Measurements from ENCODE around the gene SNAPC1. TPM values are rescaled to one million over a fixed set of nuclear protein-coding genes. Genes with fewer than 3 reads are reported as not detected.

Gene SNAPC1
- total and polyA plus RNA-seq, 2 donors (not counting 3 experiments of a cell fraction or from before 2014, with no cell fraction given): 12.7 to 14.3 TPM

DNA sequence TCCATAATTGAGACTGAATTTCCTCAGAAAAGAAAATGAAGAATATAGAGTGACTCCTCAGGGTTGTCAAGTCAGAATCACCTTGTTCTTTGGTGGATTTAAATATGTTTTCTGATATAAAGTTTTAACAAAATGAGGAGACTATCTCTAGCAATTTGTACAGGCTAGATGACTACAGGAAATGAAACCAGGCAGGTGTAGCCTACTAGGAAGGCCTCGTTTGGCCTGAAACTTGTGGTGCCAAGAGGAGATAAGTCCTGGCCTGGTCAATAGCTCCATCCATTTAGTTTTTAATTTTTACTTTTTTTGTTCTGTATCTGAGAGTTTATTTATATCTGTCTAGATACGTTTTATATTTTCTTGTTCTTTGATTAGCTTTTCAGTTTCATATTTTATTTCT lies 41.5 kb downstream of the SNAPC1 start:
- H3K9me1 ChIP-seq (replicated peaks; ENCODE audit: control insufficient read depth, extremely low read depth, insufficient read depth, low read length): no peaks in the 10 kb centered on the region
- CTCF ChIA-PET: interaction anchor here (1.2 to 1.7 kb wide), 3 partner anchors 11 to 34 kb away, joined by 3 to 5 read pairs (median 4); no protein-coding TSS in a partner anchor
- H3K79me2 ChIP-seq (ENCODE audit: control insufficient read depth, insufficient read depth, low read length): no peaks in the 10 kb centered on the region
- H3K9me3 ChIP-seq (replicated peaks; ENCODE audit: control insufficient read depth, insufficient read depth, low read length): no peaks in the 10 kb centered on the region
- H3K4me3 ChIP-seq (replicated peaks in 1 of 3; ENCODE audit: insufficient read depth in 1 of 3, low read depth in 1 of 3, low read length in 3 of 3): no peak overlapping the region
- BruUV-seq (replicated peaks): no TSS peak
- no peaks in the 10 kb centered on the region for H3K27me3 ChIP-seq (ENCODE audit: control insufficient read depth in 2 of 2, insufficient read depth in 2 of 2, low read length in 2 of 2)
- no peak for DNase-seq (ENCODE audit: low read depth, low spot score)
- H4K20me1 ChIP-seq (replicated peaks; ENCODE audit: control insufficient read depth, extremely low read depth, insufficient read depth, low read length): no peaks in the 10 kb centered on the region
- no peak overlapping the region for H3K4me2 ChIP-seq (ENCODE audit: insufficient read depth, low read length)
- H2AFZ ChIP-seq (ENCODE audit: low read depth, low read length): no peak overlapping the region
- H3K9ac ChIP-seq (replicated peaks; ENCODE audit: extremely low read depth, insufficient read depth, low read length): no peak overlapping the region
- FAIRE-seq: no peak
- peaks cover 8% of the 10 kb centered on the region for H3K4me1 ChIP-seq (ENCODE audit: control insufficient read depth, extremely low read depth, insufficient read depth, low read length)
- intact Hi-C loops (cut with micrococcal nuclease): no loop called here
- TF ChIP-seq MAX (IDR thresholded peaks at IDR 0.05; ENCODE audit: insufficient read depth, insufficient read length) (no peak), MYC (IDR thresholded peaks at IDR 0.05; ENCODE audit: low read depth, low read length) (no peak), POLR2AphosphoS5 (IDR thresholded peaks at IDR 0.05; ENCODE audit: insufficient read depth, low read depth, low read length) (no peak), JUN (IDR thresholded peaks at IDR 0.05; ENCODE audit: borderline replicate concordance, insufficient read depth, insufficient read length, low read depth) (no peak), CTCF (IDR thresholded peaks at IDR 0.05; ENCODE audit: extremely low read depth in 1 of 2, insufficient read depth in 1 of 2, low read depth in 1 of 2, low read length in 2 of 2) (no peak), GATA2 (IDR thresholded peaks at IDR 0.05; ENCODE audit: insufficient read depth, insufficient read length, low read depth, low read length) (no peak), EZH2 (IDR thresholded peaks at IDR 0.05; ENCODE audit: borderline replicate concordance, low read depth, low read length, severe bottlenecking) (no peak), FOS (IDR thresholded peaks at IDR 0.05; ENCODE audit: borderline replicate concordance, insufficient read depth, low read length) (no peak)
- no peak overlapping the region for H3K27ac ChIP-seq (ENCODE audit: insufficient read depth, low read depth, low read length)
- POLR2A ChIA-PET: no interaction called here
- no peaks in the 10 kb centered on the region for H3K36me3 ChIP-seq (ENCODE audit: control insufficient read depth in 2 of 2, extremely low read depth in 1 of 2, insufficient read depth in 2 of 2, low read length in 2 of 2)
- dilution Hi-C loops (cut with MboI; ENCODE audit: extremely low pct_ligation_motif_present, low sequenced_read_pairs): no loop called here

Measured in endothelial cell of umbilical vein (primary cell).